HepG2 (cell line): ENCODE results near the gene SLC6A6. TPM values are rescaled to one million over a fixed set of nuclear protein-coding genes. Genes with fewer than 3 reads are reported as not detected.

Experiments
- ATAC-seq: fragments of 200-7000 bp; cut with Tn5 transposase; 3 replicates; pipeline ENCODE4 v1.9.1; 2020; ENCODE audit warnings: mild to moderate bottlenecking, moderate library complexity
- BruUV-seq: library from RNA; stranded (reverse); fragments of 400-500 nt; replicated peaks from 2 replicates; lab custom pipeline; 2021; lab: Mats Ljungman, UMichigan
- CTCF ChIA-PET: fragments of 300-600 bp; formaldehyde crosslinking; extraction: SDS; loops from one replicate; lab custom pipeline; 2021; ENCODE audit warnings: low total read pairs, inconsistent platforms, low intra/inter-chr PET ratio; lab: Yijun Ruan, JAX
- POLR2A ChIA-PET: fragments of 350-600 bp; sonication (Branson Sonifier 250); formaldehyde crosslinking; loops from one replicate; lab custom pipeline; 2020; ENCODE audit warnings: antibody characterized with exemption, inconsistent platforms; lab: Yijun Ruan, JAX
- DNase-seq: peaks from one replicate; pipeline ENCODE4 v3.0.0-alpha.2; 2015; ENCODE audit warnings: low spot score
- FAIRE-seq: peaks from 3 replicates; lab custom pipeline; 2011; peaks lifted over from hg19 to GRCh38; lab: Jason Lieb, UNC
- H2AFZ ChIP-seq: one replicate; pipeline ENCODE4 v1.6.1; 2011; ENCODE audit warnings: low read length, inconsistent platforms
- H3K27ac ChIP-seq: fragments of 300-600 bp; 3 replicates; pipeline ENCODE4 v1.8.0; 2011; ENCODE audit warnings: mixed run types, mild to moderate bottlenecking, mixed read lengths, low read length, inconsistent platforms; ENCODE audit not compliant: insufficient read depth; ENCODE audit errors: extremely low read length
- H3K27me3 ChIP-seq, 2 experiments: fragments of 200-600 bp in 1 of 2; 2 replicates in 1 of 2; 3 replicates in 1 of 2; pipeline versions ENCODE4 v1.6.0 to v1.8.0; 2011; ENCODE audit warnings: low read length in 2 of 2, mild to moderate bottlenecking in 2 of 2, moderate library complexity in 2 of 2, inconsistent platforms in 1 of 2; ENCODE audit not compliant: insufficient read depth in 2 of 2, control insufficient read depth in 1 of 2
- H3K36me3 ChIP-seq, 2 experiments: fragments of 200-600 bp in 1 of 2; replicated peaks in 1 of 2; 2 replicates in 1 of 2; 3 replicates in 1 of 2; pipeline versions ENCODE4 v1.5.1 to v1.8.0; 2011; ENCODE audit warnings: low read length in 2 of 2, inconsistent platforms in 1 of 2; ENCODE audit not compliant: insufficient read depth in 2 of 2, control insufficient read depth in 1 of 2
- H3K4me1 ChIP-seq: 2 replicates; pipeline ENCODE4 v1.5.1; 2012; ENCODE audit warnings: low read length, inconsistent platforms; ENCODE audit not compliant: insufficient read depth
- H3K4me2 ChIP-seq: 2 replicates; pipeline ENCODE4 v1.6.0; 2011; ENCODE audit warnings: low read depth, low read length, inconsistent platforms
- H3K4me3 ChIP-seq, 3 experiments: fragments of 200-600 bp in 1 of 3; sonication (generic), shearing (Covaris generic) in 1 of 3; replicated peaks in 1 of 3; 2 replicates each; pipeline ENCODE4 v1.5.1; 2011 to 2016; ENCODE audit warnings: low read length in 3 of 3, inconsistent platforms in 2 of 3, low read depth in 2 of 3, mild to moderate bottlenecking in 2 of 3, control low read depth in 1 of 3, mixed read lengths in 1 of 3; ENCODE audit not compliant: insufficient read depth in 1 of 3
- H3K79me2 ChIP-seq: one replicate; pipeline ENCODE4 v1.6.1; 2011; ENCODE audit warnings: low read length, inconsistent platforms; ENCODE audit not compliant: insufficient read depth
- H3K9ac ChIP-seq: 2 replicates; pipeline ENCODE4 v1.6.0; 2011; ENCODE audit warnings: mild to moderate bottlenecking, low read depth, low read length, inconsistent platforms; ENCODE audit not compliant: insufficient read depth
- H3K9me3 ChIP-seq: 2 replicates; pipeline ENCODE4 v1.5.1; 2012; ENCODE audit warnings: mild to moderate bottlenecking, low read length
- H4K20me1 ChIP-seq: 2 replicates; pipeline ENCODE4 v1.6.0; 2011; ENCODE audit warnings: inconsistent platforms, mild to moderate bottlenecking, low read length, moderate library complexity; ENCODE audit not compliant: insufficient read depth
- AKNA ChIP-seq: sonication (generic); formaldehyde crosslinking; IDR thresholded peaks from 2 replicates; pipeline ENCODE4 v1.4.0; 2020; ENCODE audit warnings: missing genetic modification reagents, borderline replicate concordance
- ATM ChIP-seq: fragments of 450-650 bp; IDR thresholded peaks from 2 replicates; pipeline ENCODE4 v1.7.1; 2017; ENCODE audit warnings: mild to moderate bottlenecking, borderline replicate concordance
- ETV6 ChIP-seq: sonication (generic); formaldehyde crosslinking; conservative IDR thresholded peaks from 2 replicates; pipeline ENCODE4 v1.4.0; 2020; ENCODE audit warnings: missing genetic modification reagents
- GPBP1L1 ChIP-seq: sonication (generic); formaldehyde crosslinking; IDR thresholded peaks from 2 replicates; pipeline ENCODE4 v1.5.0; 2020; ENCODE audit warnings: mild to moderate bottlenecking, missing genetic modification reagents
- KLF16 ChIP-seq, 2 experiments: sonication (generic) in 1 of 2; formaldehyde crosslinking in 1 of 2; IDR thresholded peaks; 2 replicates each; pipeline versions ENCODE4 v1.6.1 to v1.8.0; 2016 to 2023; ENCODE audit warnings: missing genetic modification reagents in 2 of 2, missing compliant biosample characterization in 1 of 2
- NFAT5 ChIP-seq: sonication (generic); formaldehyde crosslinking; IDR thresholded peaks from 2 replicates; pipeline ENCODE4 v1.4.0; 2020; ENCODE audit warnings: missing genetic modification reagents
- ZNF383 ChIP-seq: sonication (generic); formaldehyde crosslinking; IDR thresholded peaks from 2 replicates; pipeline ENCODE4 v1.4.0; 2020; ENCODE audit warnings: missing genetic modification reagents, mild to moderate bottlenecking, borderline replicate concordance
- ZNF652 ChIP-seq: IDR thresholded peaks from 2 replicates; pipeline ENCODE4 v1.6.1; 2016; ENCODE audit warnings: low read depth, borderline replicate concordance
- ZSCAN20 ChIP-seq: sonication (generic); formaldehyde crosslinking; IDR thresholded peaks from 2 replicates; pipeline ENCODE4 v1.4.0; 2020; ENCODE audit warnings: missing genetic modification reagents, mild to moderate bottlenecking, borderline replicate concordance
- WGBS: methylation state at CpG from one replicate; pipeline ENCODE4 v1.1.6; 2017; ENCODE audit warnings: low lambda C conversion rate; 5-methylcytosine and 5-hydroxymethylcytosine counted together
- in situ Hi-C: cut with HindIII; loops from 2 replicates; pipeline ENCODE4 v1.10.0; 2017; ENCODE audit warnings: low pct_unique_long_range_greater_than_20kb; ENCODE audit not compliant: extremely low pct_ligation_motif_present
- intact Hi-C: fragments of 100-400 bp; cut with micrococcal nuclease; formaldehyde crosslinking; loops from one replicate; pipeline ENCODE4 v1.10.0; 2022; ENCODE audit not compliant: unreplicated experiment
- polyA plus RNA-seq, 8 experiments: library from polyadenylated mRNA; depleted of rRNA in 3 of 8; stranded (reverse) in 7 of 8; unstranded in 1 of 8; fragments of >200 nt; fragmentation: Illumina TruSeq in 4 of 8; extraction: Trizol in 4 of 8; gene quantifications; 2 replicates each; pipeline versions ENCODE4 v1.2.1 to v1.2.3, GENCODE V29; 2011 to 2016; ENCODE audit warnings: low read depth in 4 of 8, missing spikeins in 1 of 8, mixed read lengths in 1 of 8; ENCODE audit not compliant: insufficient read depth in 1 of 8
- total RNA-seq, 5 experiments: library from RNA; depleted of rRNA; stranded (reverse); fragments of >200 nt; fragmentation: Illumina TruSeq; extraction: Trizol; gene quantifications; 2 replicates each; pipeline ENCODE4 v1.2.3, GENCODE V29; 2016; ENCODE audit warnings: low read depth in 1 of 5
- TF ChIP-seq, protein P1 (sequence below): sonication (generic); formaldehyde crosslinking; IDR thresholded peaks from 2 replicates; pipeline ENCODE4 v1.8.1; 2023; ENCODE audit warnings: mild to moderate bottlenecking, moderate library complexity, missing genetic modification reagents

The SLC6A6 gene
- total and polyA plus RNA-seq, 2 of the 13 experiments (the other 11 are each of a cell fraction or from before 2014, with no cell fraction given), result 14.1 to 20.7 TPM

GRCh38 chr3:14490255-14490654 lies 87.8 kb downstream of the SLC6A6 start (continued):
- TF ChIP-seq KLF16 (CRISPR knock-in tag; IDR thresholded peaks at IDR 0.05), result no peak

DNA sequence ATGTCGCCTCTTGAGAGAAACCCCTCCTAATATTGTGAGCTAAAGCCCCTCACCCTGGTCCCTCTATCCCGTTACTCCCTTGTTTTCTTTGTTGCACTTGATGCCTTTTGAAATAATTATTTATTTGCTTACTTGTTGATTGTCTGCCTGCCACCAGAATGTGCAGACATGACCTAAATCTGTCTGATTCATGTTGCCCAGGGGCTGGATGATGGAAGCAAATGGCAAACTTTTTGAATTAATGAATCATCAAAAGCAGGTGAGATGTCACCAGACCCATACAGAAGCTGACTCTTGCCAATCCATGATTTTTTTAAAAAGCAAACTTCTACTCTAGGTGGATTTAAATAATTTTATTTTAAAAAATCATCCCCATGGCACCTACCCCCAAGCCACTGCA lies 88.4 kb downstream of the SLC6A6 start:
- Histone ChIP-seq H3K4me3 (no peak overlapping the region), H3K4me1 (no peaks in the 10 kb centered on the region), H3K79me2 (no peaks in the 10 kb centered on the region), H2AFZ (no peak overlapping the region), H3K27me3 (no peaks in the 10 kb centered on the region), H3K9me3 (no peaks in the 10 kb centered on the region), H3K4me2 (no peak overlapping the region), H4K20me1 (no peaks in the 10 kb centered on the region), H3K36me3 (peaks cover 3 to 11% of the 10 kb centered on the region in 2 experiments; a peak in 3 of 5 replicates), H3K9ac (no peak overlapping the region), H3K27ac (no peak overlapping the region)
- 96% methylated on average over 2 of the region's 2 CpGs for WGBS
- no peak for FAIRE-seq
- in situ Hi-C loops (no loop called here), intact Hi-C loops (no loop called here)
- POLR2A ChIA-PET, result no interaction called here
- DNase-seq, result no peak
- CTCF ChIA-PET, result no interaction called here
- no peak for ATAC-seq
- BruUV-seq, result no TSS peak
- TF ChIP-seq ZNF652 (CRISPR knock-in tag), result no peak
- TF ChIP-seq, protein P1, sequence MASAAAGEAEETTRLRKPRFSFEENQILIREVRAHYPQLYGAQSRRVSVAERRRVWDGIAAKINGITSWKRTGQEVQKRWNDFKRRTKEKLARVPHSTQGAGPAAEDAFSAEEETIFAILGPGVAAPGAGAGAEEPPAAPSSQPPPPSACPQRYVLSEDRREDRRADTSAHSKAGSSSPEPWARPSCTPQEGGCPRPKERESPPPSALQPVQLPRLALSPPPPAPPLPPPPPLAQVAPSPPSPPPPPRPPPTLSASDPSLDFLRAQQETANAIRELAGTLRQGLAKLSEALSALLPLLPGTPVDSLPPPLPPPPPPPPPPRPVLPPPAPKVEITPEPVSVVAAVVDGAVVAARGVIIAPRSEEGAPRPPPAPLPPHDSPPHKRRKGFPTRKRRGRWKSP (CRISPR knock-in tag), result no peak
- no peak for TF ChIP-seq AKNA
- TF ChIP-seq ATM, result no peak
- no peak for TF ChIP-seq ETV6
- no peak for TF ChIP-seq NFAT5
- no peak for TF ChIP-seq GPBP1L1 (CRISPR knock-in tag)
- TF ChIP-seq ZNF383 (CRISPR knock-in tag), result no peak
- no peak for TF ChIP-seq ZSCAN20 (CRISPR knock-in tag)
